DND-41 (cell line): Measurements from ENCODE around the gene PRKAG2.

Experiments
- ATAC-seq: fragments of 200-7000 bp; cut with Tn5 transposase; 3 replicates; pipeline ENCODE4 v1.9.1; 2021; ENCODE audit warnings: low read depth; ENCODE audit not compliant: insufficient read depth
- DNase-seq: peaks from one replicate; pipeline ENCODE4 v3.0.0-alpha.2; 2020
- H2AFZ ChIP-seq: 2 replicates; pipeline ENCODE4 v1.6.0; 2012; ENCODE audit warnings: low read depth, low read length
- H3K27ac ChIP-seq: 2 replicates; pipeline ENCODE4 v1.5.1; 2012; ENCODE audit warnings: low read length, inconsistent platforms
- H3K27me3 ChIP-seq: fragments of 200-600 bp; sonication (generic); 2 replicates; pipeline ENCODE4 v1.6.0; 2012; ENCODE audit warnings: low read length, mild to moderate bottlenecking, inconsistent platforms; ENCODE audit not compliant: insufficient read depth, poor library complexity
- H3K36me3 ChIP-seq: 2 replicates; pipeline ENCODE4 v1.5.1; 2012; ENCODE audit warnings: low read length, inconsistent platforms; ENCODE audit not compliant: insufficient read depth
- H3K4me1 ChIP-seq: 2 replicates; pipeline ENCODE4 v1.5.1; 2012; ENCODE audit warnings: mild to moderate bottlenecking, low read length; ENCODE audit not compliant: insufficient read depth
- H3K4me2 ChIP-seq: 2 replicates; pipeline ENCODE4 v1.6.0; 2012; ENCODE audit warnings: mild to moderate bottlenecking, moderate library complexity, low read length, inconsistent platforms; ENCODE audit not compliant: insufficient read depth
- H3K4me3 ChIP-seq, 2 experiments: fragments of 200-600 bp in 1 of 2; shearing (Covaris generic) in 1 of 2; 2 replicates each; pipeline ENCODE4 v1.5.1; 2012 to 2016; ENCODE audit warnings: inconsistent platforms in 2 of 2, low read length in 2 of 2, mild to moderate bottlenecking in 2 of 2, low read depth in 1 of 2, moderate library complexity in 1 of 2
- H3K79me2 ChIP-seq: 2 replicates; pipeline ENCODE4 v1.6.0; 2012; ENCODE audit warnings: low read length, inconsistent platforms; ENCODE audit not compliant: insufficient read depth
- H3K9ac ChIP-seq: 2 replicates; pipeline ENCODE4 v1.6.0; 2012; ENCODE audit warnings: low read depth, mild to moderate bottlenecking, inconsistent platforms, low read length, moderate library complexity
- H3K9me3 ChIP-seq: 2 replicates; pipeline ENCODE4 v1.5.1; 2012; ENCODE audit warnings: low read length, moderate library complexity, mild to moderate bottlenecking, inconsistent platforms; ENCODE audit not compliant: insufficient read depth, severe bottlenecking
- H4K20me1 ChIP-seq: 2 replicates; pipeline ENCODE4 v1.6.0; 2012; ENCODE audit warnings: low read length; ENCODE audit not compliant: insufficient read depth
- EZH2 ChIP-seq: IDR thresholded peaks from 3 replicates; pipeline ENCODE4 v1.6.1; 2012; ENCODE audit warnings: borderline replicate concordance, low read depth, mild to moderate bottlenecking, moderate library complexity, low read length, inconsistent platforms; ENCODE audit not compliant: severe bottlenecking
- TF ChIP-seq, protein P1 (sequence below): IDR thresholded peaks from 2 replicates; pipeline ENCODE4 v1.5.1; 2012; ENCODE audit warnings: borderline replicate concordance, low read length, moderate library complexity, mild to moderate bottlenecking; ENCODE audit not compliant: poor library complexity, severe bottlenecking; ENCODE audit errors: extremely low read depth

The PRKAG2 gene

GRCh38 chr7:151742713-151743480, 134.0 kb downstream of the PRKAG2 start:
- H3K4me2 ChIP-seq: no peak overlapping the region
- H3K36me3 ChIP-seq: no peaks in the 10 kb centered on the region

GRCh38 chr7:151741585-151741984, 135.3 kb downstream of the PRKAG2 start:
- H3K4me3 ChIP-seq: no peak overlapping the region

More at GRCh38 chr7:151742713-151743480, 134.0 kb downstream of the PRKAG2 start:
- ATAC-seq: no peak
- Histone ChIP-seq H3K9me3 (no peaks in the 10 kb centered on the region), H3K4me1 (no peaks in the 10 kb centered on the region), H3K9ac (no peak overlapping the region), H2AFZ (no peak overlapping the region), H3K4me3 (no peak overlapping the region), H3K27me3 (peaks cover 31% of the 10 kb centered on the region), H4K20me1 (no peaks in the 10 kb centered on the region), H3K27ac (no peak overlapping the region), H3K79me2 (no peaks in the 10 kb centered on the region)
- DNase-seq: no peak
- no peak for TF ChIP-seq EZH2
- TF ChIP-seq, protein P1, sequence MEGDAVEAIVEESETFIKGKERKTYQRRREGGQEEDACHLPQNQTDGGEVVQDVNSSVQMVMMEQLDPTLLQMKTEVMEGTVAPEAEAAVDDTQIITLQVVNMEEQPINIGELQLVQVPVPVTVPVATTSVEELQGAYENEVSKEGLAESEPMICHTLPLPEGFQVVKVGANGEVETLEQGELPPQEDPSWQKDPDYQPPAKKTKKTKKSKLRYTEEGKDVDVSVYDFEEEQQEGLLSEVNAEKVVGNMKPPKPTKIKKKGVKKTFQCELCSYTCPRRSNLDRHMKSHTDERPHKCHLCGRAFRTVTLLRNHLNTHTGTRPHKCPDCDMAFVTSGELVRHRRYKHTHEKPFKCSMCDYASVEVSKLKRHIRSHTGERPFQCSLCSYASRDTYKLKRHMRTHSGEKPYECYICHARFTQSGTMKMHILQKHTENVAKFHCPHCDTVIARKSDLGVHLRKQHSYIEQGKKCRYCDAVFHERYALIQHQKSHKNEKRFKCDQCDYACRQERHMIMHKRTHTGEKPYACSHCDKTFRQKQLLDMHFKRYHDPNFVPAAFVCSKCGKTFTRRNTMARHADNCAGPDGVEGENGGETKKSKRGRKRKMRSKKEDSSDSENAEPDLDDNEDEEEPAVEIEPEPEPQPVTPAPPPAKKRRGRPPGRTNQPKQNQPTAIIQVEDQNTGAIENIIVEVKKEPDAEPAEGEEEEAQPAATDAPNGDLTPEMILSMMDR: no peak

GRCh38 chr7:151740081-151740851, 136.6 kb downstream of the PRKAG2 start:
- Histone ChIP-seq H3K9ac (no peak overlapping the region), H2AFZ (no peak overlapping the region), H3K79me2 (no peaks in the 10 kb centered on the region), H3K27me3 (peaks cover 25% of the 10 kb centered on the region), H3K36me3 (no peaks in the 10 kb centered on the region), H4K20me1 (no peaks in the 10 kb centered on the region), H3K4me2 (no peak overlapping the region), H3K9me3 (no peaks in the 10 kb centered on the region), H3K4me3 (no peak overlapping the region), H3K4me1 (no peaks in the 10 kb centered on the region), H3K27ac (no peak overlapping the region)
- TF ChIP-seq EZH2: no peak
- TF ChIP-seq, protein P1: no peak
- ATAC-seq (no peak), DNase-seq (no peak)

More at GRCh38 chr7:151741585-151741984, 135.3 kb downstream of the PRKAG2 start:
- DNase-seq: no peak
- TF ChIP-seq, protein P1: no peak
- no peak for TF ChIP-seq EZH2
- H3K9ac ChIP-seq: no peak overlapping the region
- no peak for ATAC-seq
- no peak overlapping the region for H3K27ac ChIP-seq
- H3K9me3 ChIP-seq: no peaks in the 10 kb centered on the region
- H2AFZ ChIP-seq: no peak overlapping the region
- no peaks in the 10 kb centered on the region for H4K20me1 ChIP-seq
- H3K4me2 ChIP-seq: no peak overlapping the region
- H3K27me3 ChIP-seq: peaks cover 27% of the 10 kb centered on the region
- no peaks in the 10 kb centered on the region for H3K79me2 ChIP-seq
- H3K36me3 ChIP-seq: no peaks in the 10 kb centered on the region
- H3K4me1 ChIP-seq: no peaks in the 10 kb centered on the region
